PFSK-1 (cell line): ENCODE results near the gene LMO7.

Source experiments
- FOXP2 ChIP-seq: optimal IDR thresholded peaks from 2 replicates; pipeline ENCODE3; 2011; ENCODE audit warnings: borderline replicate concordance, control low read depth, inconsistent platforms; ENCODE audit not compliant: insufficient read depth; ENCODE audit errors: extremely low read length, extremely low read depth
- POLR2AphosphoS5 ChIP-seq: IDR thresholded peaks from 2 replicates; pipeline ENCODE4 v1.6.1; 2012; ENCODE audit warnings: low read depth, mild to moderate bottlenecking, control low read depth, low read length, moderate library complexity
- REST ChIP-seq, 2 experiments: IDR thresholded peaks; 2 replicates each; pipeline versions ENCODE4 v1.6.1 to v1.8.0; 2011 to 2012; ENCODE audit warnings: low read depth in 2 of 2, low read length in 2 of 2, control low read depth in 1 of 2, inconsistent platforms in 1 of 2, mild to moderate bottlenecking in 1 of 2, moderate library complexity in 1 of 2; ENCODE audit not compliant: insufficient read depth in 1 of 2
- SIN3A ChIP-seq: IDR thresholded peaks from 2 replicates; pipeline ENCODE4 v1.6.1; 2012; ENCODE audit warnings: mild to moderate bottlenecking, low read length, moderate library complexity, borderline replicate concordance; ENCODE audit not compliant: insufficient read depth
- TAF1 ChIP-seq: IDR thresholded peaks from 2 replicates; pipeline ENCODE4 v1.6.1; 2012; ENCODE audit warnings: low read length, control low read depth, borderline replicate concordance; ENCODE audit not compliant: insufficient read depth

LMO7 gene

GRCh38 chr13:75715601-75716523 lies 79.7 kb downstream of the LMO7 start:
- TF ChIP-seq REST (IDR thresholded peaks at IDR 0.05; ENCODE audit: insufficient read depth in 1 of 2, low read depth in 2 of 2, low read length in 2 of 2), result no peak

GRCh38 chr13:75717525-75717924 lies 81.4 kb downstream of the LMO7 start:
- TF ChIP-seq TAF1, result no peak
- TF ChIP-seq FOXP2, result no peak
- TF ChIP-seq SIN3A, result no peak
- TF ChIP-seq POLR2AphosphoS5, result no peak
- TF ChIP-seq REST (IDR thresholded peaks at IDR 0.05; ENCODE audit: insufficient read depth in 1 of 2, low read depth in 2 of 2, low read length in 2 of 2), result no peak

- TF ChIP-seq POLR2AphosphoS5 (no peak), SIN3A (no peak), REST (IDR thresholded peaks at IDR 0.05; ENCODE audit: insufficient read depth in 1 of 2, low read depth in 2 of 2, low read length in 2 of 2) (no peak), FOXP2 (no peak), TAF1 (no peak)
Observed at GRCh38 chr13:75721307-75721706, 85.2 kb downstream of the LMO7 start.

- no peak for TF ChIP-seq SIN3A
- TF ChIP-seq TAF1, result no peak
- TF ChIP-seq POLR2AphosphoS5, result no peak
- no peak for TF ChIP-seq FOXP2
- no peak for TF ChIP-seq REST (IDR thresholded peaks at IDR 0.05; ENCODE audit: insufficient read depth in 1 of 2, low read depth in 2 of 2, low read length in 2 of 2)
Observed at GRCh38 chr13:75723901-75724300, 87.8 kb downstream of the LMO7 start.
